HG03139 (cell line): ENCODE data around the gene KDM5C.

Experiments used
- ATAC-seq: cut with Tn5 transposase; IDR thresholded peaks from one replicate; pipeline ENCODE4 v1.9.1; 2021; ENCODE audit not compliant: unreplicated experiment

Gene KDM5C

GRCh38 chrX:53224860-53225797, at the start of gene KDM5C:
KDM5C (minus strand) TSS chrX:53225207; CDS start chrX:53224889, 318 bp downstream.
- peak; percentile 73 for ATAC-seq

GRCh38 chrX:53272808-53273337, 47.9 kb upstream of the KDM5C start:
- no peak for ATAC-seq

- no peak for ATAC-seq
These were observed 44.6 kb upstream of the KDM5C start for GRCh38 chrX:53269536-53270107.

- ATAC-seq = no peak
These were observed 43.2 kb upstream of the KDM5C start for GRCh38 chrX:53268173-53268572.

DNA sequence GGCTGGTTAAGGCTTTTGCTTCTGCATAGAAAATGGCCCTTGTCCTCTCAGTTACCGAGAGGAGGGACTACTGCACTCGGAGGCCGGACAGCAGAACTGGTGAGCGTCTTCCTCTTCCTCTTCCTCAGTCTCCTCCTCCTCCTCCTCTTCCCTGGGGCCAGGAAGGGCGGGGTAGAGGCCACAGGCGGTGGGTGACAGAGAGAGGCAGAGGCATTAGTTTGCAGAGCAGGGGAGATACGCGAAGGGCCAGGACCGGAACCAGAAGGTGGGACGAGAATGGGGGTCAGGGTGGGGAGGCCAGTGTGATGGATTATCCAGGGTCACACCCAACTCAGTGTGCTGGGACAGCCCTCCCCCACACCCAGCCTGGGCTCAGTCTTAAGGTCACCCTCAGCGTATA, 41.9 kb upstream of the KDM5C start:
- ATAC-seq = no peak

- ATAC-seq = no peak
These were observed 41.0 kb upstream of the KDM5C start for GRCh38 chrX:53265771-53266574.

DNA sequence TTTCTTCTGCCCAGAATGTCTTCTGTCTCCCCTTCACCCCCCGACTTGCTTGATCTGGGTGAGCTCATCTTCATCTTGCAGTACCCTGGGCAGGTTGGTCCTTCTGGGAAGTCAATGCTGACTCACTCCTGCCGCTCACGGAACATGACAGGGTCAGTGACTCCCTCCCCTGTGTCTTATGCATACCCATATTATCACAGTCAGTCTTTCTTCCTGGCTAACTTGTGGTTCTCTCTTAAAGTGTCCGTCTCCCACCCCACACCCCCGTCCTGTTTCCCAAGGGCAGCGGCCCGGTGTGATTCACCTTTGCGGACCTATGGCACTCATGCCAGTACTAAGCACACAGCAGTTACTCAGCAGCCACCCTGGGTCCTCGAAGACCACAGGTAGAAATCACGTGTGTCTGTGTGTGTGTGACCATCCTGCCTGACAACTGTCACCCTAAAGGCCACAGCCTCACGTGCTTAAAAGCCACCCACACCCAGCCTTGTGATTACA, 38.6 kb upstream of the KDM5C start:
- no peak for ATAC-seq

- no peak for ATAC-seq
These were observed 37.9 kb upstream of the KDM5C start for GRCh38 chrX:53262918-53263394.

- ATAC-seq = no peak
These were observed 37.3 kb upstream of the KDM5C start for GRCh38 chrX:53262189-53262917.

DNA sequence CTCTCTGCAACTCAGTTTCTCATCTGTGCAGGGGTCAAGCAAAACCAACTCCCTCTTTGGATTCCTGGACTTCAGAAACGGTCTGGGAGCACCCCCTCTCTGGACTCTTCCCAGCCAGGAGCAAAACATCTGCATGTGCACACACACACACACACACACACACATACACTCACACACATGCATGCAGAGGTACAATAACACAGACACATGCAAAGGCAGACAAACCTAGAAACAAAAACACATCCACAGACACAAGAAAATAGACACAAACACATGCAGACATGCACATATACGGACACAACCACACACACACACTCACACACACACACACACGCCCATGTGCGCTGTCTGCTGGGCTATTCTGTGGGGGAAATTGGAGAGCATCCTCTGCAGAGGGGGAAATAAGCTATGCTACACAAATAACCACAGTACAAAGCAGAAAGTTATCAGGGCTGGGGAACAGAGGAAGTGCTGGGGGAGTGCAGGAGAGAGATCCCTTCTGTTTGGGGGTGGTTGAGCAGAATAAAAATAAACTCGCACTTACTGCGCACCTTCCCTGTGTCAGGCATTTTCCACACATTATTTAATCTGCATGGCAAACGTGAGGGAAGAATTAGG, 36.5 kb upstream of the KDM5C start:
- no peak for ATAC-seq

DNA sequence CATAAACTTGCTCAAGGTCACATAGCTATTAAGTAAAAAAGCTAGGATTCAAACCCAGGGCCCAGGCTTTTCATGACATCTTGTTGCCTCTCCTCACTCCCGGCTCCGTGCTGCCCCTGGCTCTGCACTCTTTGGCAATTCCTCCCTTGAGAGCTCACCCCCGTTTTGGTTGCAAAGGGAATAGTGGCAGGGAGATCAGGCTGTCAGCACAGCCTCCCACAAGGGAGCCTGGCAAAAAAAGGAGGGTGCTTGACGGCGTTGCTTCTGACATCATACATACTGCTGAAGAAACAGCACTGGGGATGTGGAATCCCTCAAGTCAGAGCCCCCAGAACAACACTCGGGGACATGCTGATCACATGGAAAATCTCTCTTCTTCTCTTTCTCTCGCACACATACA, 35.8 kb upstream of the KDM5C start:
- ATAC-seq = no peak

GRCh38 chrX:53257670-53258423, 32.8 kb upstream of the KDM5C start:
- no peak for ATAC-seq

DNA sequence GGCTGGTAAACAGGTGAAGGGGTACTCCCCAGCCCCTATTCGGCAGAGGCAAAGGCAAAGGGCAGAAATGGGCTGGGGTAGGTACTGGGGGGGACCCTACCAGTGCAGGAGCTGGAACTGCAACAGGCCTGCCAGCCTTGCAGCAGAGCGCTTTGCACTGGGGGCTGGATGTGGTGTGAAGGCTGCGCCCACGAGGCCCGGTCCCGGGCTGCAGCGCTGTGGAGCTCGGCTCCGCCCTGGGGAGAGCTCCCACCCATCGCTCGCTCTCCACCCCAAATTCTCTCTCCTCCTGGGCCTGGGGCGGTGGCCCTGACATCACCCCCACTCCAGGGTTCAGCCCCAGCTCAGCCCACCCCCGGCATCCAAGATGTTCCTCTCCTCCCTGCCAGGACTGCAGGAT, 32.2 kb upstream of the KDM5C start:
- no peak for ATAC-seq

- no peak for ATAC-seq
These were observed 31.5 kb upstream of the KDM5C start for GRCh38 chrX:53256446-53257041.

DNA sequence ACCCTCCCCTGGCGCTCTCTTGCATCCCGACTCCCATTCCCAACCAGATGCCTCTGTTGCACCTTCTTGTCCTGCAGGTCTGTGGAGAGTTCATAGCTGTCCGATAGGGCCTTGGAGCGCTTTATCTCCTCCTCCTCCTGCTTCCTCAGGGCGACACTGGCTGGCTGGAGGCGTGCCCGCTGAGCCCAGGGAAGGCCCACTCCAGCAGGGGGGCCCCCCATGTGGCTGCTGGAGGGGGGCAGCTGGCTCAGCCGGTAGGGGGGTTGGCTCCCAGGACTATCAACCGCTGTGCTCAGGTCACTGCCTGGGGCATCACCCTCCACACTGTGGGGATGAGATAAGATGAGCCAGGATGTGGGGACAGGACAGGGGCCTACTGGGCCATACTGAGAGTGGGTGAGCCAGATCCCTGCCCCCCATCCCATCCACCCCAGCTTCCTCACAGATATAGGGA, 30.8 kb upstream of the KDM5C start:
- no peak for ATAC-seq

DNA sequence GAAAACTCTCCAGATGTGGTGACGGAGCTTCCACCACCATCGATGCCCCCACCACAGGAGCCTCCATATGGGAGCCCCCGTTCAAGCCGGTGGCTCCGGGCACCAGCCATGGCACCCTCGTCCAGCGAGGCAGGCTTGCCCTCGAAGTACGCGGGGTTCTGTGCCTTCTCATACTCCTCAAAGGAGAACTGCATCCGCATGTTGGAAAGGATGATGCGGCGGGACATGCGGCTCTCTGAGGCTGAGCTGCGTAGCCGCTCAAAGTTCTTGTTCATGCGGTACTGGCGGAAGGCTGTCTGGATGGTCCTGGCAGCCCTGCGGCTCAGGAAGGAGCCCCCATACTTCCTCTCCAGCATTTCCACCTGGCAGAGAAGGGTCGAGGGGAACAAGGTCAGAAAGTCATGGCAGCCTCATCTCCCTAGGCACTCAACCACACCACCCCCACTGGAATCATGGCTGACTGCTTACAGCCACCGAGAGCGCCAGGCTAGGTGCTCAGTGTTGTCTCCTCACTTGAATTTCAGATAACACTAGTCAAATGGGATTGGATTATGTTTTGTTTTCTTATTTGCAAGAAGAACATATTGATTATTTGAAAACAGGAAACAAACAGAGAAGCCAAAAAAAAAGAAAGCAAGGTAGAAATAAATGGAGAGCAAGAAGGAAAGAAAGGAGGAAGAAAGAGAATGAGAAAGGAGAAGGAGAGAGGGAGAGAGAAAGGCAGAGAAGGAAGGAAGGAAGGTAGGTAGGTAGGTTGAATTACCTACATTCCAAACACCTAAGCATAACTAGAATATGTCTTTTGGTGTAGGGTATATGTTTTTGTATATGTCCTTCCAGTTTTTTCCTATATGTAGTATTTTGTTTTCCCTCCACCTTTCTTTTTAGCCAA, 29.8 kb upstream of the KDM5C start:
- no peak for ATAC-seq

- no peak for ATAC-seq
These were observed 28.4 kb upstream of the KDM5C start for GRCh38 chrX:53253293-53254020.
